ENCODE results near the gene SRRM3.

The SRRM3 gene

DNA sequence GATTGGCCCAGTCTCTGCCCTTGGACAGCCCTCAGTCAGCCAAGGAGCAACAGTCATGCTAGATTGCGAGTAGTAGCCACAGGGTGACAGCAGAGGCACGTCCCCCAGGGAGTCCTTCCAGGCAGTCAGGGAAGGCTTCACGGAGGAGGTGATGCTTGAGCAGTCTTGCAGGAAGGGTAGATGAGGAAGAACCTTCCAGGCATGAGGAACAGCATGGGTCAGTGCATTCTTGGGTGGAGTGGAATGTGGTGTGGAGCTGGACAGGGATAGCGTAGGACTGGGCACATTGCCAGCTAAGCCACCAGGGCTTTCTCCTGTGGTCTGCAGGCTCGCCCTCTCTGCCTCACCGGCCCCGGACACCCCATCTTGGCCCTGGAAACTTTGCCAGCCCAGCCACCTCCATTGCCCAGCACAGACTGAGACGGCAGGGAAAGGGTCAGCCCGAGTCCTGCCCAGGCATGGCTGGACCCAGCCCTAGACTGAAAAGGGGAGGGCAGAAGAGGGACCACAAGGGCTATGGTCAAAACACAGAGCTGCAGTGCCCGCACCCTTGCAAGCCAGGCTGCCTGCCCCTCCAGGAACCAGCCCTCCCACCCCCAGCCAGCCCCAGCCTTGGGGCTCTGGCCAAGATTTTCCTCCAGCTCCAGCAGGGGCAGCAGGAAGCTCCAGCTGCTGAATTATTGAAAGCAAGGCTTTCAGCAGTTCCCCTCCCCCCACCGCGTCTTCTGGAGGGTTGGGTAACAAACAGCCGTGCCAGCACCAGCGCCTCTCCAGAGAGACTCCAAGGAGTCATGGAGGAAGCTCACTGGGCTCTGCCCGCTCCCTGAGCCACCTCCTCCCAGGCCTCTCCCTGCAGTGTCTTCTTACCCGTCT lies 18.7 kb downstream of the SRRM3 start:
- H3K9me3 ChIP-seq (ENCODE audit: control insufficient read depth, insufficient read depth, low read depth, low read length) = no peaks in the 10 kb centered on the region
- CTCF ChIA-PET = interaction anchor here (0.9 to 1.4 kb wide), 3 partner anchors 18 to 101 kb away, joined by 3 to 4 read pairs (median 3); partner anchors contain the start of gene SRRM3
- TF ChIP-seq ZFP37 (tag by site-specific recombination; IDR thresholded peaks at IDR 0.05) (no peak), ZNF561 (tag by site-specific recombination; IDR thresholded peaks at IDR 0.05; ENCODE audit: borderline replicate concordance) (no peak), ZNF549 (tag by site-specific recombination; IDR thresholded peaks at IDR 0.05) (no peak), GLIS1 (tag by site-specific recombination; IDR thresholded peaks at IDR 0.05) (0 out of 2 replicates have a peak, but pooled peaks have one; percentile 13)
- no peaks in the 10 kb centered on the region for H3K4me1 ChIP-seq (ENCODE audit: control insufficient read depth, insufficient read depth, low read length)
- POLR2A ChIA-PET = no interaction called here
- no peak overlapping the region for H3K4me3 ChIP-seq (ENCODE audit: low read depth, low read length)
- H3K27ac ChIP-seq (ENCODE audit: extremely low read depth, low read depth, low read length) = no peak overlapping the region
- H3K36me3 ChIP-seq (ENCODE audit: control insufficient read depth in 2 of 2, insufficient read depth in 1 of 2, low read length in 2 of 2) = no peaks in the 10 kb centered on the region

DNA sequence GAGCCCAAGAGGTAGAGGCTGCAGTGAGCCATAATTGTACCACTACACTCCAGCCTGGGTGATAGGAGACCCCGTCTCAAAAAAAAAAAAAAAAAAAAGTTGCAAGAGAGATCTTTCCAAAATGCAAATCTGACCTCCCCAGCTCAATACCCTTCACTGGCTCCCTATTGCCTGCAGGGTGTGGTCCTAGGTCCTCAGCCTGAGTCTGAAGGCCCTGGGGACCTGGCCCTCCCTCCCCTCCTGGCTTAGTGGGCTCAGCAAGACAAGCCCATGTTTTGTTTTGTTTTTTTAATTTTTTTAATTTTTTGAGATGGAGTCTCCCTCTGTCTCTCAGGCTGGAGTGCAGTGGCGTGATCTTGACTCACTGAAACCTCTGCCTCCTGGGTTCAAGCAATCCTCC lies 20.6 kb downstream of the SRRM3 start:
- TF ChIP-seq ZNF16 (tag by site-specific recombination; IDR thresholded peaks at IDR 0.05; ENCODE audit: low read depth) = peak; percentile 37; the same call in 1 of the 2 replicates
- no peak for TF ChIP-seq ZIC2 (tag by site-specific recombination; IDR thresholded peaks at IDR 0.05)
- no peaks in the 10 kb centered on the region for H3K9me3 ChIP-seq (ENCODE audit: control insufficient read depth, insufficient read depth, low read depth, low read length)
- H3K36me3 ChIP-seq (ENCODE audit: control insufficient read depth in 2 of 2, insufficient read depth in 1 of 2, low read length in 2 of 2) = no peaks in the 10 kb centered on the region
- CTCF ChIA-PET = interaction anchor here (0.5 to 0.6 kb wide), 3 partner anchors 16 to 22 kb away, joined by 3 to 4 read pairs (median 4); no protein-coding TSS in a partner anchor
- H3K4me1 ChIP-seq (ENCODE audit: control insufficient read depth, insufficient read depth, low read length) = no peaks in the 10 kb centered on the region
- POLR2A ChIA-PET = no interaction called here
- H3K4me3 ChIP-seq (ENCODE audit: low read depth, low read length) = no peak overlapping the region
- no peak overlapping the region for H3K27ac ChIP-seq (ENCODE audit: extremely low read depth, low read depth, low read length)

- CTCF ChIA-PET = interaction anchor here (0.6 kb wide), 2 partner anchors 21 to 22 kb away, joined by 3 to 4 read pairs; no protein-coding TSS in a partner anchor
- no peak overlapping the region for H3K4me3 ChIP-seq (ENCODE audit: low read depth, low read length)
- no peaks in the 10 kb centered on the region for H3K9me3 ChIP-seq (ENCODE audit: control insufficient read depth, insufficient read depth, low read depth, low read length)
- no peaks in the 10 kb centered on the region for H3K4me1 ChIP-seq (ENCODE audit: control insufficient read depth, insufficient read depth, low read length)
- no peak overlapping the region for H3K27ac ChIP-seq (ENCODE audit: extremely low read depth, low read depth, low read length)
- POLR2A ChIA-PET = no interaction called here
- H3K36me3 ChIP-seq (ENCODE audit: control insufficient read depth in 2 of 2, insufficient read depth in 1 of 2, low read length in 2 of 2) = no peaks in the 10 kb centered on the region
- TF ChIP-seq TCF7L2 (IDR thresholded peaks at IDR 0.05; ENCODE audit: borderline replicate concordance, low read depth, low read length) (no peak), ZNF155 (tag by site-specific recombination; IDR thresholded peaks at IDR 0.05) (no peak), ATF2 (tag by site-specific recombination; IDR thresholded peaks at IDR 0.05; ENCODE audit: low read depth) (no peak), ZNF280D (tag by site-specific recombination; IDR thresholded peaks at IDR 0.05) (no peak), ZNF138 (tag by site-specific recombination; IDR thresholded peaks at IDR 0.05; ENCODE audit: borderline replicate concordance) (no peak), ZNF324 (tag by site-specific recombination; IDR thresholded peaks at IDR 0.05) (no peak), ZNF394 (tag by site-specific recombination; IDR thresholded peaks at IDR 0.05; ENCODE audit: borderline replicate concordance) (no peak), ZNF354C (tag by site-specific recombination; IDR thresholded peaks at IDR 0.05; ENCODE audit: borderline replicate concordance, low read depth) (no peak), SP7 (tag by site-specific recombination; IDR thresholded peaks at IDR 0.05) (no peak), GLIS1 (tag by site-specific recombination; IDR thresholded peaks at IDR 0.05) (no peak), ZNF350 (tag by site-specific recombination; IDR thresholded peaks at IDR 0.05) (no peak)
- TF ChIP-seq, protein P1, sequence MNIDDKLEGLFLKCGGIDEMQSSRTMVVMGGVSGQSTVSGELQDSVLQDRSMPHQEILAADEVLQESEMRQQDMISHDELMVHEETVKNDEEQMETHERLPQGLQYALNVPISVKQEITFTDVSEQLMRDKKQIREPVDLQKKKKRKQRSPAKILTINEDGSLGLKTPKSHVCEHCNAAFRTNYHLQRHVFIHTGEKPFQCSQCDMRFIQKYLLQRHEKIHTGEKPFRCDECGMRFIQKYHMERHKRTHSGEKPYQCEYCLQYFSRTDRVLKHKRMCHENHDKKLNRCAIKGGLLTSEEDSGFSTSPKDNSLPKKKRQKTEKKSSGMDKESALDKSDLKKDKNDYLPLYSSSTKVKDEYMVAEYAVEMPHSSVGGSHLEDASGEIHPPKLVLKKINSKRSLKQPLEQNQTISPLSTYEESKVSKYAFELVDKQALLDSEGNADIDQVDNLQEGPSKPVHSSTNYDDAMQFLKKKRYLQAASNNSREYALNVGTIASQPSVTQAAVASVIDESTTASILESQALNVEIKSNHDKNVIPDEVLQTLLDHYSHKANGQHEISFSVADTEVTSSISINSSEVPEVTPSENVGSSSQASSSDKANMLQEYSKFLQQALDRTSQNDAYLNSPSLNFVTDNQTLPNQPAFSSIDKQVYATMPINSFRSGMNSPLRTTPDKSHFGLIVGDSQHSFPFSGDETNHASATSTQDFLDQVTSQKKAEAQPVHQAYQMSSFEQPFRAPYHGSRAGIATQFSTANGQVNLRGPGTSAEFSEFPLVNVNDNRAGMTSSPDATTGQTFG (tag by site-specific recombination; IDR thresholded peaks at IDR 0.05; ENCODE audit: borderline replicate concordance) = no peak
- TF ChIP-seq, protein P2, sequence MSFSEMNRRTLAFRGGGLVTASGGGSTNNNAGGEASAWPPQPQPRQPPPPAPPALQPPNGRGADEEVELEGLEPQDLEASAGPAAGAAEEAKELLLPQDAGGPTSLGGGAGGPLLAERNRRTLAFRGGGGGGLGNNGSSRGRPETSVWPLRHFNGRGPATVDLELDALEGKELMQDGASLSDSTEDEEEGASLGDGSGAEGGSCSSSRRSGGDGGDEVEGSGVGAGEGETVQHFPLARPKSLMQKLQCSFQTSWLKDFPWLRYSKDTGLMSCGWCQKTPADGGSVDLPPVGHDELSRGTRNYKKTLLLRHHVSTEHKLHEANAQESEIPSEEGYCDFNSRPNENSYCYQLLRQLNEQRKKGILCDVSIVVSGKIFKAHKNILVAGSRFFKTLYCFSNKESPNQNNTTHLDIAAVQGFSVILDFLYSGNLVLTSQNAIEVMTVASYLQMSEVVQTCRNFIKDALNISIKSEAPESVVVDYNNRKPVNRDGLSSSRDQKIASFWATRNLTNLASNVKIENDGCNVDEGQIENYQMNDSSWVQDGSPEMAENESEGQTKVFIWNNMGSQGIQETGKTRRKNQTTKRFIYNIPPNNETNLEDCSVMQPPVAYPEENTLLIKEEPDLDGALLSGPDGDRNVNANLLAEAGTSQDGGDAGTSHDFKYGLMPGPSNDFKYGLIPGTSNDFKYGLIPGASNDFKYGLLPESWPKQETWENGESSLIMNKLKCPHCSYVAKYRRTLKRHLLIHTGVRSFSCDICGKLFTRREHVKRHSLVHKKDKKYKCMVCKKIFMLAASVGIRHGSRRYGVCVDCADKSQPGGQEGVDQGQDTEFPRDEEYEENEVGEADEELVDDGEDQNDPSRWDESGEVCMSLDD (tag by site-specific recombination; IDR thresholded peaks at IDR 0.05) = no peak
These were observed 21.1 kb downstream of the SRRM3 start for GRCh38 chr7:76222839-76223238.

Measured in HEK293 (cell line).